ENCODE data around the gene MRPL10.
A peak's percentile ranks its signal among the peaks of the same experiment; 100 is the strongest.

Gene MRPL10

GRCh38 chr17:47831003-47831933 lies at the start of gene MRPL10, which contains the start of gene LRRC46:
MRPL10 (minus strand) TSS chr17:47831541; CDS start chr17:47831511, 30 bp downstream.
LRRC46 (plus strand) TSS chr17:47831670; CDS start chr17:47831990, 320 bp downstream.
- peak; percentile 90 for DNase-seq (ENCODE audit: low spot score)

- no peak for DNase-seq (ENCODE audit: low spot score)
These were observed 48.6 kb upstream of the MRPL10 start for GRCh38 chr17:47879776-47880454.

GRCh38 chr17:47879028-47879585 lies 47.8 kb upstream of the MRPL10 start:
- no peak for DNase-seq (ENCODE audit: low spot score)

GRCh38 chr17:47878203-47879027 lies 47.1 kb upstream of the MRPL10 start:
- no peak for DNase-seq (ENCODE audit: low spot score)

GRCh38 chr17:47877368-47878034 lies 46.2 kb upstream of the MRPL10 start:
- no peak for DNase-seq (ENCODE audit: low spot score)

GRCh38 chr17:47875011-47875985 lies 44.0 kb upstream of the MRPL10 start:
- DNase-seq (ENCODE audit: low spot score), result no peak

- DNase-seq (ENCODE audit: low spot score), result no peak
These were observed 42.1 kb upstream of the MRPL10 start for GRCh38 chr17:47873200-47874090.

- DNase-seq (ENCODE audit: low spot score), result peak; percentile 26
These were observed 41.4 kb upstream of the MRPL10 start for GRCh38 chr17:47872651-47873161.

- peak; percentile 31 for DNase-seq (ENCODE audit: low spot score)
These were observed 40.8 kb upstream of the MRPL10 start for GRCh38 chr17:47872019-47872650.

- no peak for DNase-seq (ENCODE audit: low spot score)
These were observed 39.7 kb upstream of the MRPL10 start for GRCh38 chr17:47871048-47871447.

- DNase-seq (ENCODE audit: low spot score), result peak; percentile 71
These were observed 38.7 kb upstream of the MRPL10 start for GRCh38 chr17:47870056-47870455.

- peak; percentile 30 for DNase-seq (ENCODE audit: low spot score)
These were observed 37.8 kb upstream of the MRPL10 start for GRCh38 chr17:47869114-47869513.

- DNase-seq (ENCODE audit: low spot score), result no peak
These were observed 36.6 kb upstream of the MRPL10 start for GRCh38 chr17:47867813-47868533.

GRCh38 chr17:47866941-47867340 lies 35.6 kb upstream of the MRPL10 start:
- peak; percentile 56 for DNase-seq (ENCODE audit: low spot score)

- DNase-seq (ENCODE audit: low spot score), result no peak
These were observed 33.5 kb upstream of the MRPL10 start for GRCh38 chr17:47864791-47865216.

- DNase-seq (ENCODE audit: low spot score), result peak; percentile 70
These were observed 31.5 kb upstream of the MRPL10 start for GRCh38 chr17:47862621-47863440.

GRCh38 chr17:47860386-47860785 lies 29.0 kb upstream of the MRPL10 start:
- no peak for DNase-seq (ENCODE audit: low spot score)
